ENCODE measurements around the gene TMEM132A. TPM values are rescaled to one million over a fixed set of nuclear protein-coding genes. Genes with fewer than 3 reads are reported as not detected.

The TMEM132A gene
- total RNA-seq, 1 experiment from 2014 or later, result 140 TPM

DNA sequence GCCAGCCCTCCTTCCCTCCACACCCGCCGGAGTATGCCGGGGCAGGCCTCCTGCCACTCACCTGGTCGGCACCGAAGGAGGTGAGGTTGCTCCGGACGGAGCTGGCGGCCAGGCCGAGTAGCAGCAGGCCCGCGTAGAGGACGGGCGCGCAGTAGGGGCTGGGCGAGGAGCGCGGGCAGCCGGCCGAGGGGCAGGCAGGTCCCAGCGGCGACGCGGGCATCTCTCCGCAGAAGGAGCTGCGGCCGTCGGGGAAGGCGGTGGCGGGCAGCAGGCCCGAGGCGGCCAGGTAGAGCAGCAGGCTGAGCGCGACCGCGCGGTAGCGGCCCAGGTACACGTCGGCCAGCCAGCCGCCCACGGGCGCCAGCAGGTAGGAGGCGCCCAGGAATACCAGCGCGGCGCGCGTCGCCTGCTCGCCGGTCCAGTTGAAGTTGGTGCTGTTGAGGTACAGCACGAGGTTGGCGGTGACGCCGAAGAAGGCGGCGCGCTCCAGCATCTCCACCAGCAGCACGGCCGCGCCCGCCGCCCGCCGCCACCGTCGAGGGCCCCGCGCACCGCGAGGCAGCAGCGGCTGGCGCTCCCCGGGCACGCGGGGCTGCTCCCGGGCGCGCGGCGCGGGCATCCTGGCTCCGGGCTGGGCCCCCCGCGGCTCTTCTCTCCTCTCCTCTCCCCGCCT, 26.8 kb downstream of the TMEM132A start:
- Histone ChIP-seq H3K4me1 (ENCODE audit: insufficient read depth, low read length, poor library complexity, severe bottlenecking) (no peaks in the 10 kb centered on the region), H3K36me3 (ENCODE audit: insufficient read depth, low read length, poor library complexity, severe bottlenecking) (no peaks in the 10 kb centered on the region), H3K4me3 (ENCODE audit: low read depth, low read length, poor library complexity, severe bottlenecking) (no peak overlapping the region), H3K9me3 (ENCODE audit: low read depth, low read length, poor library complexity, severe bottlenecking) (no peaks in the 10 kb centered on the region), H3K27me3 (replicated peaks; ENCODE audit: insufficient read depth, low read depth, low read length, poor library complexity) (no peaks in the 10 kb centered on the region), H3K27ac (ENCODE audit: low read depth, low read length, poor library complexity, severe bottlenecking) (no peak overlapping the region)
- no TSS peak for BruUV-seq (replicated peaks)
- ChIA-PET POLR2A (ENCODE audit: low non-redundant PET) (interaction anchor here (0.6 kb wide), 1 partner anchor 77 kb away, joined by 4 read pairs; no protein-coding TSS in a partner anchor), CTCF (no interaction called here)
- no peak for DNase-seq (ENCODE audit: low spot score)
- no peak for TF ChIP-seq EZH2 (IDR thresholded peaks at IDR 0.05; ENCODE audit: borderline replicate concordance, low read depth, low read length, poor library complexity, severe bottlenecking)
- TF ChIP-seq, protein P1, sequence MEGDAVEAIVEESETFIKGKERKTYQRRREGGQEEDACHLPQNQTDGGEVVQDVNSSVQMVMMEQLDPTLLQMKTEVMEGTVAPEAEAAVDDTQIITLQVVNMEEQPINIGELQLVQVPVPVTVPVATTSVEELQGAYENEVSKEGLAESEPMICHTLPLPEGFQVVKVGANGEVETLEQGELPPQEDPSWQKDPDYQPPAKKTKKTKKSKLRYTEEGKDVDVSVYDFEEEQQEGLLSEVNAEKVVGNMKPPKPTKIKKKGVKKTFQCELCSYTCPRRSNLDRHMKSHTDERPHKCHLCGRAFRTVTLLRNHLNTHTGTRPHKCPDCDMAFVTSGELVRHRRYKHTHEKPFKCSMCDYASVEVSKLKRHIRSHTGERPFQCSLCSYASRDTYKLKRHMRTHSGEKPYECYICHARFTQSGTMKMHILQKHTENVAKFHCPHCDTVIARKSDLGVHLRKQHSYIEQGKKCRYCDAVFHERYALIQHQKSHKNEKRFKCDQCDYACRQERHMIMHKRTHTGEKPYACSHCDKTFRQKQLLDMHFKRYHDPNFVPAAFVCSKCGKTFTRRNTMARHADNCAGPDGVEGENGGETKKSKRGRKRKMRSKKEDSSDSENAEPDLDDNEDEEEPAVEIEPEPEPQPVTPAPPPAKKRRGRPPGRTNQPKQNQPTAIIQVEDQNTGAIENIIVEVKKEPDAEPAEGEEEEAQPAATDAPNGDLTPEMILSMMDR (conservative IDR thresholded peaks at IDR 0.05; ENCODE audit: low read depth, low read length), result no peak
- intact Hi-C loops (cut with micrococcal nuclease; ENCODE audit: unreplicated experiment), result no loop called here

GRCh38 chr11:60951606-60951903, 27.3 kb downstream of the TMEM132A start:
- H3K4me3 ChIP-seq (ENCODE audit: low read depth, low read length, poor library complexity, severe bottlenecking), result no peak overlapping the region
- no peaks in the 10 kb centered on the region for H3K9me3 ChIP-seq (ENCODE audit: low read depth, low read length, poor library complexity, severe bottlenecking)
- ChIA-PET CTCF (no interaction called here), POLR2A (ENCODE audit: low non-redundant PET) (no interaction called here)
- no peaks in the 10 kb centered on the region for H3K27me3 ChIP-seq (replicated peaks; ENCODE audit: insufficient read depth, low read depth, low read length, poor library complexity)
- no peak for DNase-seq (ENCODE audit: low spot score)
- no TSS peak for BruUV-seq (replicated peaks)
- H3K36me3 ChIP-seq (ENCODE audit: insufficient read depth, low read length, poor library complexity, severe bottlenecking), result no peaks in the 10 kb centered on the region
- H3K4me1 ChIP-seq (ENCODE audit: insufficient read depth, low read length, poor library complexity, severe bottlenecking), result no peaks in the 10 kb centered on the region
- intact Hi-C loops (cut with micrococcal nuclease; ENCODE audit: unreplicated experiment), result no loop called here
- TF ChIP-seq, protein P1 (conservative IDR thresholded peaks at IDR 0.05; ENCODE audit: low read depth, low read length), result no peak
- no peak for TF ChIP-seq EZH2 (IDR thresholded peaks at IDR 0.05; ENCODE audit: borderline replicate concordance, low read depth, low read length, poor library complexity, severe bottlenecking)
- H3K27ac ChIP-seq (ENCODE audit: low read depth, low read length, poor library complexity, severe bottlenecking), result no peak overlapping the region

DNA sequence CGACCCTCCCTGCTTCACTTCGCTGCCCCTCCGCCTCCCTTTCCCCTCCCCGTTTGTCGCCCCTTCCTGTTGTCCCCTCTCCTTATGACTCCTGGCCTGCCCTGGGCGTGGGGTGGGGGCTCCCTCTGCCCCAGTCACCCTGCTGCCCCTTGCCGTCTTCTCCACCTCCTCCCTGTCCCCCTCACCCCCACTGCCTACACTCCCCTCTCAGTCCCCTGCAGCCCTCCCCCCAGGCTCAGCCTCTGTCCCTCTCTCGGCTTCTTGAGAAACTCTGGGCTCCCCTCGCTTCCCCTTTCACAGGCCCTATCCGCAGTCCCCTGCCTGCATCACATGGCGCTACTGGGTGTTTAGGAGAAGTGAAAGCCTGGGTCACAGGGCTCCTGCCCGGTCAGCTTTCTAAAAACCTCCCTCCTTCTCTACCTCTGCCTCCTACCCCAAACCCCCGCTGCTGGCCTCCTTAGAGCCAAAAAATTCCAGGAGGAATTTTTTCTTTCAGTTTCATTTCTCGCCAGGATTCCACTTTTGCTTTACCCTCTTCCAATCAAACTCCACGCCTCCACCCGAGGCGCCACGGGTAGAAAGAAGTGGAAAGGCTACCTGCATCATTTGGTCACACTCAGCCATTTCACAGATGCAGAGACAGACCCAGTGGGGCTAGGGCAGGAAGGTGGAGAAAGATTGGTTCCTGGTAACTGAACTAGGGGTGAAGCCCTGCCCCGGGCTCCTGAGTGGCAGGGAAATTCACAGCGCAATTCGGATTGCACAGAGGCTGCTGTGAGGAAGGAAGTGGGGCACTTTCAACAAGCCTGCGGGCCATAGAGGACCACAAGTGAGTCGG, 27.9 kb downstream of the TMEM132A start, which contains the start of gene SLC15A3:
Gene SLC15A3, minus strand, starts transcription at position 273 of the 838 bp plus-strand sequence. CDS start 625 bp downstream, outside the sequence.
- ChIA-PET CTCF (no interaction called here), POLR2A (ENCODE audit: low non-redundant PET) (no interaction called here)
- no peak for DNase-seq (ENCODE audit: low spot score)
- H3K9me3 ChIP-seq (ENCODE audit: low read depth, low read length, poor library complexity, severe bottlenecking), result no peaks in the 10 kb centered on the region
- TF ChIP-seq EZH2 (IDR thresholded peaks at IDR 0.05; ENCODE audit: borderline replicate concordance, low read depth, low read length, poor library complexity, severe bottlenecking), result no peak
- TF ChIP-seq, protein P1 (conservative IDR thresholded peaks at IDR 0.05; ENCODE audit: low read depth, low read length), result no peak
- no peaks in the 10 kb centered on the region for H3K27me3 ChIP-seq (replicated peaks; ENCODE audit: insufficient read depth, low read depth, low read length, poor library complexity)
- no peaks in the 10 kb centered on the region for H3K36me3 ChIP-seq (ENCODE audit: insufficient read depth, low read length, poor library complexity, severe bottlenecking)
- BruUV-seq (replicated peaks), result no TSS peak
- no peak within 1 kb of the TSS for H3K4me3 ChIP-seq (ENCODE audit: low read depth, low read length, poor library complexity, severe bottlenecking)
- intact Hi-C loops (cut with micrococcal nuclease; ENCODE audit: unreplicated experiment), result no loop called here
- H3K27ac ChIP-seq (ENCODE audit: low read depth, low read length, poor library complexity, severe bottlenecking), result no peak within 1 kb of the TSS
- no peaks in the 10 kb centered on the region for H3K4me1 ChIP-seq (ENCODE audit: insufficient read depth, low read length, poor library complexity, severe bottlenecking)
